22Rv1 (cell line): ENCODE data around the gene DUSP21.

Experiments used
- CTCF ChIP-seq: fragments of 450-650 bp; IDR thresholded peaks from 2 replicates; pipeline ENCODE4 v1.5.1; 2017; ENCODE audit warnings: mild to moderate bottlenecking
- ZFX ChIP-seq: fragments of 450-650 bp; IDR thresholded peaks from 2 replicates; pipeline ENCODE4 v1.6.1; 2017; ENCODE audit warnings: antibody characterized with exemption, borderline replicate concordance

- no peak for TF ChIP-seq CTCF
- no peak for TF ChIP-seq ZFX
These were observed 383 bp downstream of the DUSP21 start for GRCh38 chrX:44844204-44844603.
